ENCODE measurements around the gene DNM1. TPM values are rescaled to one million over a fixed set of nuclear protein-coding genes. Genes with fewer than 3 reads are reported as not detected.

The DNM1 gene
- total and polyA plus RNA-seq, 2 of the 8 experiments (the other 6 are each of a cell fraction or from before 2014, with no cell fraction given): 34.3 to 62.7 TPM

DNA sequence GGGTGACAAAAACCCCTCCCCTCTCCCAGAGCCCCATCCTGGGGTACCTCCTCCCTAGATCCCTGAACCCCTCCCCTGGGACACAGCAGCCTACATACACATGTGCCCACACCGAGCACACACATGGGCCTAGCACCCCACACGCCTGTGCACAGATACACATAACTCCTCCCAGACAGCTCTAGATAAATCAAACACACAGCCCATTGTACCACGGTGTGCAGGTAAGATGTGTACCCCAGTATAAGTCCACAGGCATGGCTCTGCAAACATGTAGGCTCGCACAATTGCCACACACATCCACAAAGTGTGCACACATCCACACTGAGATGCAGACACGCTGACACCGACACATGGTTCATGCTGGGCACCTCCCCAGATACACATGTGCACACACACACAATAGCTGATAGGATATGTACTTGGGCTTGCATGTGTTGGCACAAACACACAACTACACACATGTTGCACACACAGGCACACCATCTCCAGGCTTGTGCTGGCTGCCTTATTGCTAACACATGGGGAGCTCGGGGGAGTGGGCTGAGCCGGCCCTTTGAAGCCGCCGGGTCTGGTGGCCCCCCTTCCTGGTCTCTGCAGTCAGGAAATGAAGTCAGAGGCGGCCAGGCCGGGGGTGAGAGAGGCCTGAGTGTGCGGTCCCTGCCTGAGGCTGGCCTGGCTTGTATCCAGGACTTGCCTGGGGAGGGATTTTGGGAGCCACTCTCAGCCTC lies 42.4 kb downstream of the DNM1 start:
- H2BK20ac ChIP-seq (ENCODE audit: low read length): peak overlapping the region; percentile 75
- no peaks in the 10 kb centered on the region for H3K9me3 ChIP-seq (ENCODE audit: insufficient read depth in 2 of 2, low read depth in 1 of 2, low read length in 1 of 2)
- no peak overlapping the region for H3K14ac ChIP-seq (ENCODE audit: insufficient read length)
- DNase-seq (ENCODE audit: low read depth in 1 of 2, low spot score in 2 of 2) (no peak), FAIRE-seq (no peak)
- peak overlapping the region; percentile 34; the same call in 1 of the 2 replicates for H2BK15ac ChIP-seq (ENCODE audit: low read length)
- no peak overlapping the region for H4K8ac ChIP-seq (ENCODE audit: extremely low read depth, insufficient read depth, low read length)
- peaks cover 3 to 19% (median 10%) of the 10 kb centered on the region in 4 experiments for H3K4me1 ChIP-seq (replicated peaks in 1 of 4; ENCODE audit: control insufficient read depth in 3 of 4, insufficient read depth in 4 of 4, low read length in 3 of 4)
- no peak overlapping the region for H3K27ac ChIP-seq (ENCODE audit: low read depth, low read length)
- H3K56ac ChIP-seq (replicated peaks; ENCODE audit: insufficient read length, low read depth, low read length): no peak overlapping the region
- H3K4me2 ChIP-seq (ENCODE audit: insufficient read depth in 1 of 2, low read depth in 2 of 2, low read length in 2 of 2): no peak overlapping the region
- ChIA-PET POLR2A (ENCODE audit: partially characterized antibody) (interaction anchor here (0.9 to 2.1 kb wide), 7 partner anchors 10 to 86 kb away, joined by 3 to 10 read pairs (median 4); partner anchors contain the start of gene BBLN), CTCF (ENCODE audit: partially characterized antibody) (interaction anchor here (0.6 to 4.1 kb wide), 6 partner anchors 9 to 805 kb away, joined by 3 to 22 read pairs (median 3); partner anchors contain the start of gene DNM1)
- peaks cover 12% of the 10 kb centered on the region; the same call in 1 of the 2 replicates for H3K23me2 ChIP-seq (ENCODE audit: low read depth, low read length)
- 85% methylated on average over 12 of the region's 13 CpGs; no CpG with 5 or more reads in 1 of the 2 experiments for WGBS, 2 experiments (ENCODE audit: extremely low coverage in 1 of 2, insufficient coverage in 1 of 2, insufficient read length in 1 of 2, insufficient replicate concordance in 2 of 2, low coverage in 1 of 2, low lambda C conversion rate in 2 of 2, missing lambda C conversion rate in 1 of 2)
- peak overlapping the region; percentile 1; the same call in 1 of the 2 replicates for H2AK5ac ChIP-seq (ENCODE audit: low read depth, low read length)
- peak overlapping the region; percentile 27 for H3K4ac ChIP-seq (replicated peaks; ENCODE audit: insufficient read length, low read depth, low read length)
- H3K36me3 ChIP-seq (ENCODE audit: control insufficient read depth in 2 of 4, insufficient read depth in 4 of 4, low read length in 3 of 4): peaks cover 0 to under 1% (median 0%) of the 10 kb centered on the region in 4 experiments; a peak in 1 of 8 replicates
- H2BK5ac ChIP-seq (ENCODE audit: low read depth, low read length): peak overlapping the region; percentile 22; the same call in 1 of the 2 replicates
- peak overlapping the region; percentile 77 for H2BK12ac ChIP-seq (ENCODE audit: low read depth, low read length)
- no peaks in the 10 kb centered on the region for H3K79me2 ChIP-seq (ENCODE audit: control insufficient read depth in 1 of 2, insufficient read depth in 2 of 2, low read length in 2 of 2)
- peak overlapping the region in 1 of 4 experiments; percentile 1; a peak in 1 of 7 replicates for H3K9ac ChIP-seq (replicated peaks in 1 of 4; ENCODE audit: extremely low read depth in 1 of 4, low read depth in 3 of 4, low read length in 3 of 4)
- no peak overlapping the region for H2BK120ac ChIP-seq (replicated peaks; ENCODE audit: low read depth, low read length)
- no peaks in the 10 kb centered on the region; a peak in 1 of 7 replicates for H3K27me3 ChIP-seq (replicated peaks in 1 of 4; ENCODE audit: control insufficient read depth in 3 of 4, extremely low read depth in 1 of 4, insufficient read depth in 3 of 4, low read length in 3 of 4)
- H4K20me1 ChIP-seq (replicated peaks in 1 of 2; ENCODE audit: control insufficient read depth in 1 of 2, insufficient read depth in 2 of 2, low read length in 2 of 2): peaks cover 2 to 8% of the 10 kb centered on the region in 2 experiments
- no peak overlapping the region for H2AFZ ChIP-seq (ENCODE audit: low read length)
- H3K79me1 ChIP-seq (ENCODE audit: low read depth, low read length): no peaks in the 10 kb centered on the region
- H3K23ac ChIP-seq (ENCODE audit: insufficient read length): no peak overlapping the region
- no peak overlapping the region for H3K4me3 ChIP-seq (ENCODE audit: extremely low read depth in 1 of 4, insufficient read depth in 2 of 4, low read depth in 3 of 4, low read length in 4 of 4)
- no peak overlapping the region for H4K5ac ChIP-seq (ENCODE audit: insufficient read length, low read depth, low read length)
- H4K91ac ChIP-seq (replicated peaks; ENCODE audit: insufficient read length, low read length): peak overlapping the region; percentile 86
- H3K18ac ChIP-seq (ENCODE audit: extremely low read depth, low read length): peak overlapping the region; percentile 3; the same call in 1 of the 2 replicates
- TF ChIP-seq BACH1 (IDR thresholded peaks at IDR 0.05; ENCODE audit: low read length) (no peak), KDM1A (IDR thresholded peaks at IDR 0.05; ENCODE audit: borderline replicate concordance, low read length) (no peak), BCL11A (IDR thresholded peaks at IDR 0.05; ENCODE audit: low read depth in 2 of 2, low read length in 2 of 2) (no peak), TEAD4 (IDR thresholded peaks at IDR 0.05; ENCODE audit: low read depth, low read length) (no peak), SP1 (IDR thresholded peaks at IDR 0.05; ENCODE audit: low read depth, low read length) (no peak), POU5F1 (IDR thresholded peaks at IDR 0.05; ENCODE audit: low read depth, low read length) (no peak), FOSL1 (IDR thresholded peaks at IDR 0.05; ENCODE audit: insufficient read depth, low read depth, low read length) (no peak), PHF8 (conservative IDR thresholded peaks at IDR 0.05; ENCODE audit: low read depth, low read length) (no peak), TBP (IDR thresholded peaks at IDR 0.05; ENCODE audit: low read depth, low read length) (no peak), CREB1 (IDR thresholded peaks at IDR 0.05) (no peak), CHD2 (IDR thresholded peaks at IDR 0.05; ENCODE audit: low read length) (no peak), POLR2AphosphoS5 (IDR thresholded peaks at IDR 0.05; ENCODE audit: low read depth, low read length) (no peak), HDAC2 (IDR thresholded peaks at IDR 0.05; ENCODE audit: borderline replicate concordance in 1 of 2, low read depth in 2 of 2, low read length in 2 of 2) (no peak)
